DND-41 (cell line): ENCODE measurements around the gene CASP7.
"Not testable (repeated sequence)": the region's sequence is repeated elsewhere in the genome, so short reads cannot be mapped to it uniquely, and the experiment has no call there.

ENCODE experiments used
- ATAC-seq: fragments of 200-7000 bp; cut with Tn5 transposase; 3 replicates; pipeline ENCODE4 v1.9.1; 2021; ENCODE audit warnings: low read depth; ENCODE audit not compliant: insufficient read depth
- DNase-seq: peaks from one replicate; pipeline ENCODE4 v3.0.0-alpha.2; 2020
- H2AFZ ChIP-seq: 2 replicates; pipeline ENCODE4 v1.6.0; 2012; ENCODE audit warnings: low read depth, low read length
- H3K27ac ChIP-seq: 2 replicates; pipeline ENCODE4 v1.5.1; 2012; ENCODE audit warnings: low read length, inconsistent platforms
- H3K27me3 ChIP-seq: fragments of 200-600 bp; sonication (generic); 2 replicates; pipeline ENCODE4 v1.6.0; 2012; ENCODE audit warnings: low read length, mild to moderate bottlenecking, inconsistent platforms; ENCODE audit not compliant: insufficient read depth, poor library complexity
- H3K36me3 ChIP-seq: 2 replicates; pipeline ENCODE4 v1.5.1; 2012; ENCODE audit warnings: low read length, inconsistent platforms; ENCODE audit not compliant: insufficient read depth
- H3K4me1 ChIP-seq: 2 replicates; pipeline ENCODE4 v1.5.1; 2012; ENCODE audit warnings: mild to moderate bottlenecking, low read length; ENCODE audit not compliant: insufficient read depth
- H3K4me2 ChIP-seq: 2 replicates; pipeline ENCODE4 v1.6.0; 2012; ENCODE audit warnings: mild to moderate bottlenecking, moderate library complexity, low read length, inconsistent platforms; ENCODE audit not compliant: insufficient read depth
- H3K4me3 ChIP-seq, 2 experiments: fragments of 200-600 bp in 1 of 2; shearing (Covaris generic) in 1 of 2; 2 replicates each; pipeline ENCODE4 v1.5.1; 2012 to 2016; ENCODE audit warnings: inconsistent platforms in 2 of 2, low read length in 2 of 2, mild to moderate bottlenecking in 2 of 2, low read depth in 1 of 2, moderate library complexity in 1 of 2
- H3K79me2 ChIP-seq: 2 replicates; pipeline ENCODE4 v1.6.0; 2012; ENCODE audit warnings: low read length, inconsistent platforms; ENCODE audit not compliant: insufficient read depth
- H3K9ac ChIP-seq: 2 replicates; pipeline ENCODE4 v1.6.0; 2012; ENCODE audit warnings: low read depth, mild to moderate bottlenecking, inconsistent platforms, low read length, moderate library complexity
- H3K9me3 ChIP-seq: 2 replicates; pipeline ENCODE4 v1.5.1; 2012; ENCODE audit warnings: low read length, moderate library complexity, mild to moderate bottlenecking, inconsistent platforms; ENCODE audit not compliant: insufficient read depth, severe bottlenecking
- H4K20me1 ChIP-seq: 2 replicates; pipeline ENCODE4 v1.6.0; 2012; ENCODE audit warnings: low read length; ENCODE audit not compliant: insufficient read depth
- EZH2 ChIP-seq: IDR thresholded peaks from 3 replicates; pipeline ENCODE4 v1.6.1; 2012; ENCODE audit warnings: borderline replicate concordance, low read depth, mild to moderate bottlenecking, moderate library complexity, low read length, inconsistent platforms; ENCODE audit not compliant: severe bottlenecking
- TF ChIP-seq, protein P1 (sequence below): IDR thresholded peaks from 2 replicates; pipeline ENCODE4 v1.5.1; 2012; ENCODE audit warnings: borderline replicate concordance, low read length, moderate library complexity, mild to moderate bottlenecking; ENCODE audit not compliant: poor library complexity, severe bottlenecking; ENCODE audit errors: extremely low read depth

Gene CASP7

DNA sequence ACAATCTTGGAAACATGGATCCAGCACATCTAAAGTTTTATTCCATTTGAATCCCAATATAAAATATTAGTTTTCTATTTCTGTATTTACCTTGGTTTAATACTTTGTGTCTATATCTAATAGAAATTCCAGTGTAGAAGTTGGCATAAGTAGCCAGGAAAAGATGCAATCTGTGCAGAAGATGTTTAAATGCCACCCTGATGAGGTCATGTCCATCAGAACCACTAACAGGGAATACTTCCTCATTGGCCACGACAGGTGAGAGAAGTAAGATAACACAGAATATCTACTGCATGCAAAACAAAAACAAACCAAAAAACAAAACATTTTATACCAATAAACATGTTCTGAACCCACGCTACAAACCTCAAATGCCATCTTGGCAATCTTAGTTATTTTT, 87.5 kb downstream of the CASP7 start:
- TF ChIP-seq, protein P1, sequence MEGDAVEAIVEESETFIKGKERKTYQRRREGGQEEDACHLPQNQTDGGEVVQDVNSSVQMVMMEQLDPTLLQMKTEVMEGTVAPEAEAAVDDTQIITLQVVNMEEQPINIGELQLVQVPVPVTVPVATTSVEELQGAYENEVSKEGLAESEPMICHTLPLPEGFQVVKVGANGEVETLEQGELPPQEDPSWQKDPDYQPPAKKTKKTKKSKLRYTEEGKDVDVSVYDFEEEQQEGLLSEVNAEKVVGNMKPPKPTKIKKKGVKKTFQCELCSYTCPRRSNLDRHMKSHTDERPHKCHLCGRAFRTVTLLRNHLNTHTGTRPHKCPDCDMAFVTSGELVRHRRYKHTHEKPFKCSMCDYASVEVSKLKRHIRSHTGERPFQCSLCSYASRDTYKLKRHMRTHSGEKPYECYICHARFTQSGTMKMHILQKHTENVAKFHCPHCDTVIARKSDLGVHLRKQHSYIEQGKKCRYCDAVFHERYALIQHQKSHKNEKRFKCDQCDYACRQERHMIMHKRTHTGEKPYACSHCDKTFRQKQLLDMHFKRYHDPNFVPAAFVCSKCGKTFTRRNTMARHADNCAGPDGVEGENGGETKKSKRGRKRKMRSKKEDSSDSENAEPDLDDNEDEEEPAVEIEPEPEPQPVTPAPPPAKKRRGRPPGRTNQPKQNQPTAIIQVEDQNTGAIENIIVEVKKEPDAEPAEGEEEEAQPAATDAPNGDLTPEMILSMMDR, result no peak
- no peak for TF ChIP-seq EZH2
- H2AFZ ChIP-seq, result no peak overlapping the region
- ATAC-seq (no peak), DNase-seq (no peak)
- H3K4me2 ChIP-seq, result no peak overlapping the region
- peaks cover 4% of the 10 kb centered on the region for H3K9me3 ChIP-seq
- H3K27ac ChIP-seq, result no peak overlapping the region
- no peaks in the 10 kb centered on the region for H3K36me3 ChIP-seq
- H3K27me3 ChIP-seq, result peaks cover 18% of the 10 kb centered on the region
- H4K20me1 ChIP-seq, result no peaks in the 10 kb centered on the region
- no peak overlapping the region for H3K9ac ChIP-seq
- H3K4me3 ChIP-seq, result no peak overlapping the region
- H3K4me1 ChIP-seq, result no peaks in the 10 kb centered on the region
- H3K79me2 ChIP-seq, result no peaks in the 10 kb centered on the region

DNA sequence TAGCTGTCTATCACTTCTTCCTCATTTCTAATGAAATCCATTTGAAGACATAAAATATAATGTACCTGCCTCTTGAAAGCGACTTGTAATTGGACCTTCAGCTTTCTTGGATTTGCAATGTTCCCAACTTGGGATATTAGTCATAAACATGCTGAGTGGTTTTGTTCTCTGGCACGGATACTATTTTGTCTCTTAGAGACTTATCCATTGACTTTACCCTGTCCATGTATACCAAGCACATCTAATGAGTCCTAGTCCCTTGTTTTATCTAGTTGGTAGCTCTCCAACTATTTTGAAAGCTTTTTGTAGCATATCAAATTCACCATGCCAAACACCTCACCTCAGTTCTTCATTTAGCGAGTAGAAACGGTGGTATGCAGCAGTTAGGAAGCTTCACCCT, 90.6 kb downstream of the CASP7 start:
- Histone ChIP-seq H3K36me3 (no peaks in the 10 kb centered on the region), H3K27ac (no peak overlapping the region), H3K27me3 (peaks cover 20% of the 10 kb centered on the region), H3K4me2 (no peak overlapping the region), H4K20me1 (no peaks in the 10 kb centered on the region), H3K9me3 (no peaks in the 10 kb centered on the region), H3K79me2 (no peaks in the 10 kb centered on the region), H3K4me1 (no peaks in the 10 kb centered on the region), H2AFZ (no peak overlapping the region), H3K9ac (no peak overlapping the region), H3K4me3 (no peak overlapping the region)
- DNase-seq (no peak), ATAC-seq (no peak)
- TF ChIP-seq, protein P1, result no peak
- TF ChIP-seq EZH2, result no peak

DNA sequence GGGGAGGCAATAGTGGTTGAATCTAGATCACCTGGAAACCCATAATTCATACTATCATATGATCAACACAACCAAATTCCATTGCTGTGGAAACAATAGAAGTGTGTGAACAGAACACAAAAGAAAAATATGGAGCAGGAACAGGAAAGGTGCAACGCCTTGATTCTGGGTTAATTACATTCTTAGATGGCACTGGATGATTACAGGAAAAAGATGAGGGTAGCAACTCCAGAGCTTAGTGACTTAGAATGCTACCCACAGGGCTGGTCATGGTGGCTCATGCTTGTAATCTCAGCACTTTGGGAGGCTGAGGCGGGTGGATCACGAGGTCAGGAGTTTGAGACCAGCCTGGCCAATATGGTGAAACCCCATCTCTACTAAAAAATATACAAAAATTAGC, 91.4 kb downstream of the CASP7 start:
- not testable (repeated sequence) for H3K9ac ChIP-seq, H3K9me3 ChIP-seq, H3K4me1 ChIP-seq, H3K79me2 ChIP-seq, H3K27ac ChIP-seq, H4K20me1 ChIP-seq, DNase-seq, H3K4me3 ChIP-seq, ATAC-seq, H2AFZ ChIP-seq, H3K36me3 ChIP-seq, H3K4me2 ChIP-seq
- H3K27me3 ChIP-seq, result peaks cover 23% of the 10 kb centered on the region

DNA sequence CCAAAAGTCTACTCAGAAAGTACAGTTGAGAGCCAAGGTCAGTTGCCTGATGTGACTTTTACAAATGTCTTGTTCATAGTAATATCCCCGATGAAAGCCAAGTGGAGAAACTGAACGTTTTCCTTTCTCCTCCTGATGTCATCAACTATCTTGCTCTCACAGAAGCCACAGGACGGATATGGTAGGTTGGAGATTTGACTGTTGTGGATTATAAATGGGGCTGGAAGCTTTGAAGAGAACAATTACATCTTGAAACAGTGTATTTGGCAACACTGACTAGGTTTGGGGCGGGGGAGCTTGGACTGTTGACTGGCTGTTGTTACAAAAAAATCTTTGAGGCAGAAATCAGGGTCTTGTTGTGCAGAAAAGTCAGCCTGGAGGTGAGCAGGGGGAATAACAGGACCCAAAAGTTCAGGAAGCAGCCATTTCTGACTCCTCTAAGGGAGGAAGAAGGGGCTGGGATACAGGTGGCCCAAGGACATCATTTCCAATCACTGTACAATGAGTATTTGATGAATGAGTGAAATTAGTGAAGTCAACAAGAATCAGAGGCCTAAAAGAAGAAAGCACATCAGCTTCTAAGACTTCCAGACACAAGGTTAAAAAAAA, 96.1 kb downstream of the CASP7 start:
- no peak for TF ChIP-seq EZH2
- TF ChIP-seq, protein P1, result no peak
- DNase-seq, result no peak

More for the DNA sequence above, 96.1 kb downstream of the CASP7 start:
- no peak overlapping the region for H3K4me2 ChIP-seq
- H2AFZ ChIP-seq, result no peak overlapping the region
- no peak for ATAC-seq
- H3K36me3 ChIP-seq, result no peaks in the 10 kb centered on the region
- H3K4me3 ChIP-seq, result no peak overlapping the region
- no peaks in the 10 kb centered on the region for H3K4me1 ChIP-seq
- no peaks in the 10 kb centered on the region for H3K9me3 ChIP-seq
- no peaks in the 10 kb centered on the region for H3K79me2 ChIP-seq
- H3K27me3 ChIP-seq, result peaks cover 8% of the 10 kb centered on the region
- H3K27ac ChIP-seq, result no peak overlapping the region
- H4K20me1 ChIP-seq, result no peaks in the 10 kb centered on the region
- H3K9ac ChIP-seq, result no peak overlapping the region
